Esophagus mucosa (tissue), 1 donor: Measurements from ENCODE around the gene DUSP16. TPM values are rescaled to one million over a fixed set of nuclear protein-coding genes. Genes with fewer than 3 reads are reported as not detected.
A peak's percentile ranks its signal among the peaks of the same experiment; 100 is the strongest.
"Not testable (repeated sequence)": the region's sequence is repeated elsewhere in the genome, so short reads cannot be mapped to it uniquely, and the experiment has no call there.

ENCODE experiments used
- ATAC-seq: fragments of 200-7000 bp; cut with Tn5 transposase; one replicate; pipeline ENCODE4 v1.9.1; 2020
- total RNA-seq: library from RNA; stranded (reverse); gene quantifications from one replicate; pipeline ENCODE4 v1.2.4, GENCODE V29; 2023
- donor health status: DM: yes; HTN: yes; CAD: no.

The DUSP16 gene
- total RNA-seq, 1 donor from 2014 or later, result 22.3 TPM

- ATAC-seq, result no peak
Measured at GRCh38 chr12:12583510-12584178, 21.0 kb upstream of the DUSP16 start.

- ATAC-seq, result peak; percentile 68
Measured at GRCh38 chr12:12582895-12583303, 20.2 kb upstream of the DUSP16 start.

DNA sequence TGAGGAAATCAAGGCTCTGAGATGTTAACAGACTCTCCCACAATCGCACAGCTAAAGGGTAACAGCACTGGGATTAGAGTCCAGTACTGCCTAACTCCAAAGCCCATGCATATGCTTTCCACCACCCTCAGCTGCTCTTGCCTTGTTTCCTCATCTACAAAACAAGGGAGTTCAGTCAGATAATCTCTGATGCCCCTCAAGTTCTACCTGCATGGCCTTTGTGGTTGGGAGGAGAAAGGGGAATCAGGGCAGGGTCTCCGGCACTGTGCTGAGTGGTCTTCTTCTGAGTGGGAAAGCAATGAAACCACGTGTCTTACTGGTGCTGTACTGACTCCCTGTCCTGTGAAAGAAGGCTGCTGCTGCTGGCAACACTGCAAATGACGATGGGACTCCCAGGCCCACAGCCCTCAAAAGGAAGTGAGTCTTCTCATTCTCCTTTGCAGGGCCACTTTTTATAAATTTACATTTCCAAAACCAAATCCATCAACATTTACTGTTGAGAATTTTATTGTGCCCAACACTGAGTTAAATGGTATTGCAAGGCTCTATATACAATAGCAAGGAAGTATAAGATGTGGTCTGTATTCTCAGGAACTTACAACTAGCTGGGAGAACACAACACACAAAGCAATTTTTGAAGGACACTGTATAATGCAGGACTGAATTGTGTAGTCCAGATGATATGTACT, 19.7 kb upstream of the DUSP16 start:
- ATAC-seq, result no peak

DNA sequence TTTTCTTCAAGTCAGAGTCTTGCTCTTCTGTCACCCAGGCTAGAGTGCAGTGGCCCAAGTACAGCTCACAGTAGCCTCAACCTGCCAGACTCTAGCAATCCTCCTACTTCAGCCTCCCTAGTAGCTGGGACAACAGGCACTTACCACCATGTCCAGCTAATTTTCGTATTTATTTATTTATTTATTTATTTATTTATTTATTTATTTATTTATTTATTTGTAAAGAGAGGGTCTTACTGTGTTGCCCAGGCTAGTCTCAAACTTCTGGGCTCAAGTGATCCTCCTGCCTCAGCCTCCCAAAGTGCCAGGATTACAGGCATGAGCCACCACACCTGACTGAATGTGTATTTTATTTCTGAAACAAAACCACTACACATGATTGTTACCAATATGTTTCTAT, 18.1 kb upstream of the DUSP16 start:
- ATAC-seq, result not testable (repeated sequence)

GRCh38 chr12:12577786-12578185, 15.1 kb upstream of the DUSP16 start:
- peak; percentile 93 for ATAC-seq

DNA sequence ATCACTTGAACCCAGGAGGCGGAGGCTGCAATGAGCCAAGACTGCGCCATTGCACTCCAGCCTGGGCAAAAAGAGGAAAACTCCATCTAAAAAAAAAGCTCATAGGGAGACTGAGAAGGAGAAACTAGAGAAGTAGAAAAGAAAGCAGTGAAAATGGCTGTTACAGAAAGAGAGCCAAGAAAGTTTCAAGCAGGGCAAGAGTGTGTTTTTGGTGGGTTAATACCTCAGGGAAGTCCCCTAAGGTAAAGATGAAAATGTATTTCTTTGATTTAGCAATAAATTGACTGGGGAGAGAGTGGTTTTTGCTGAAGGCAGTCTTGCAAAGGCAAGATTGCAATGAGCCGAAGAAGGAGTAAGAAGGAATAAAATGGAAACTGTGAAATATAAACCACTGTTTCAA, 10.0 kb upstream of the DUSP16 start:
- ATAC-seq, result no peak

GRCh38 chr12:12565971-12566370, 3.3 kb upstream of the DUSP16 start:
- not testable (repeated sequence) for ATAC-seq

DNA sequence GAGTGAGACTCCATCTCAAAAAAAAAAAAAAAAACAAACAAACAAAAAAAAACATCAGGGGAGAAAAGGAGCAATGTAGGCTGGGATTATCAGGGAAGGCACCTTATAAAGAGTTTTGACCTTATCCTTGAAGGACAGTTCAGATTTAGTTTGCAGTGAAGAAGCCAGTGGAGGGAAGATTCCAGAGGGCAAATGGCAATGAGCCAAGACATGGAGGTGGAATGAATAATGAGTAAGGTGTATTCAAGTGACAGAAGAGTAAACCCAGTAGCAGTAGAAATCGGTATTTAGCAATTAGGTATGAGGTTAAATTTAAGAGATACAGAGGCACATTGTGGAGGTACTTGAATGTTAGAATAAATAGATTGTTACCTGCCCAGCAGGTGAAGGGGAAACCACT, 2.2 kb upstream of the DUSP16 start:
- ATAC-seq, result no peak

- no peak for ATAC-seq
Measured at GRCh38 chr12:12563290-12563928, 746 bp upstream of the DUSP16 start.

DNA sequence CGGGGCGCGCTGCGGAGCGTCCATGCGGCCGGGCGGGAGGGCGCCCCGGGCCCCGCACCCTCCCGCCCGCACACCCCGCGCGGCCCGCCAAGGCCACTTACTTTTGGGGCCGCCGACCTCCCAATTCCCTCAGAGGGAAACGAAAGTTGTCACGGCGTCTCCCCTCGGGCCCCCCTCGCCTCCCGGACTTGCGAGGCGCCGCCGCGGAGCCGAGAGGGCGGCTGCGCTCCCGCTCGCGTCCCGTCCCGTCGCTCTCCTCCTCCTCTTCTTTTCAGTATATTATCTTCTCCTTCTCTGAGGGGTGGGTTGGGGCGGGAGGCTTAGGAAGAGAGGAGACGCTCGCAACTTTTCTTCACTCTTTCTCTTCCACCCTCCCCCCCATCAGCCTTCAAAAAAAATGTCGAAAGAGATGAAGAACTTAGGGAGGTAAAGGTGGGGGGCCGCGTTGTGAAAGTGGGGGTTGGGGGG, 613 bp downstream of the DUSP16 start:
- ATAC-seq, result peak; percentile 1

DNA sequence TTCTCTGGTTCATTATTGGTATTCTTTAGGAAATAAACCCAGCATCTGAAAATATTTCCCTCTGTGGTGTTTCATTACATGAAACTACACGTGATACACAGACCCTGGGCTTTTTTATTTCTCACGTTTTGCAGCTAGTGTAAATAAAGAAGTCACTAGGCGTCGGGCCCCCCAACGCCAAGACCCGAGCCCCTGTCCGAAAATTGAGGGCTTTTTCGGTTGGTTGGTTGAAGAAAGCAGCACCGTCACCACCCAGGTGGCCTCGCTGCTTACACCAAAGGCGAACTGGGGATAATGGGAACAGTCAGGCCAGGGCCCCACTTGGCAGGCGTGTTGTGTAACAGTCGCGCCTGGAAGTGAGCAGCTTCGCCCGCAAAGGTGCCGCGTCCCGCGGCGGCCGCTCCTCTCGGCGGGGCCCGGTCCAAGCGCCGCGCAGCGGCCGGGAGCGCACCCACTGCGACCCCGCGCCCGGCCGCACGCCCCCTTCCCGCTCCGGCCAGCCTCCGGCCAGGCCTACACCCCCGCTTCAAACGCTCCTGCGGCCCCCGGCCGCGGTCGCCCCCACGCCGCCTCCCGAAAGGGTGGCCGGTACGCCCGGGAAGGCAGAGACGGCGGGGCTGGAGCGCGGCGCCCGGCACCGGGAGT, 1.2 kb downstream of the DUSP16 start:
- ATAC-seq, result peak; percentile 42

DNA sequence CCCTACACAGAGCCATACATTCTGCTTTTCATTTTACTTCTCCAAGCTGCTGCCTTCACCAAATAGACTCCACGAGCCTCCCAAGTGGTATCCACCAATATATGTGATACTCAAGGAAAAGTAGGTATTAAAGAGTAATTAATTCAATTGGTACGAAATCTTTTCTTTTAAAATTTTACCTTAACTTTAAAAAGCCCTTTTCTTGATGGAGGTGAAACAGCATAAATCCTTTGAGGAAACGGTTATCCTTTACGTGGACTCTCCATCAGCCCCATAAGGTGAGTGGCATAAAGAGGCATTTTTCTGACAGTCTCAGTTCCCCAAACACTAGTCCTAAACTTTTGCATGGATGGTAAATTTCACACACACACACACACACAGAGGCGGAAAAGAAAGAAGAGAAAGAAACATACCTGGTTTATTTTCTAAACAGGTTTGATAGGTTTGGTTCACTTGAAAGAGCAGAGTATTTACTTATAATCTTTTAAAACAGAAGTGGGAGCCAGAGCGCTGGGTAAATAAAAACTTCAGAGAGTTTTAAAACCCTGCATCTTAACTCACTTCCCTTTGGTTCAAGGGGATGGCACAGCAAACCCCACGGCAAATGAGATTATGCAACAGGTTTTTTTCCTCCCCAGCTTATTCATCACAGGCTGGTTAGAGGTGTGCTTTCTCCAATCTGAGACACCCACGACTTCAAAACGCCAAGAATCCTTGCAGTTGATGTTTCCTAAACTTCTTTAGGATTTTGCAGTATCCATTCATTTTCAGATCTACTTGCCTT, 1.9 kb downstream of the DUSP16 start:
- ATAC-seq, result peak; percentile 72

GRCh38 chr12:12559719-12560296, 2.9 kb downstream of the DUSP16 start:
- ATAC-seq, result no peak

DNA sequence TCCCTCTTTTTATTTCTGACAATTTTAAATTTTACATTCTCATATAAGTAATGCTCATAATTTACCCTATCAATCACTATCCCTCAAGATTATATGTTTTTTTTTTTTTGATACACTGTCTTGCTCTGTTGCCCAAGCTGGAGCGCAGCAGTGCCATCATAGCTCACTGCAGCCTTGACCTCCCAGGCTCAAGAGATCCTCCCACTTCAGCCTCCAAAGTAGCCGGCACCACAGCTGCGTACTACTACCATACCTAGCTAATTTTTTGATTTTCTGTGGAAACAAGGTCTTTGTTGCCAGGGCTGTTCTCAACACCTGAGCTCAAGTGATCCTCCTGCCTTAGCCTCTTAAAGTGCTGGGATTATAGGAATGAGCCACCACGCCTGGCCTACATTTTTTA, 4.4 kb downstream of the DUSP16 start:
- no peak for ATAC-seq

DNA sequence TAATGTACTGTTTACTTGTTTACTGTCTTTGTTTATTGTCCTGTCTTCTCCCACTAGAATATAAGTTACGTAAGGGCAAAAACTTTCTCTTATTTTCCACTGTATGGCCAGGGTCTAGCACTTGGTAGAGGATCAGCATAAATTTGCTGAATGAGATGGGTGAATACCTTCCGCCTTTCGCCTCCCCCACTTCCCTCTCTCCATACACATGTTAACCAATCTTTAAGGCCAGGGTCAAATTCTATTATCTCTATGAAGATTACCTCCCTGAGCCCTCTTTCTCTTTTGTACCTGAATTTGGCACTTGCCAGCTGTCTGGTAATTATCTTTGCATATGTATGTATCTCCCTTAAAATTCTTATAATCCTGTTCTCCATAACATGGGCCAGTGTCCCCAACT, 4.9 kb downstream of the DUSP16 start:
- no peak for ATAC-seq

- no peak for ATAC-seq
Measured at GRCh38 chr12:12555656-12556055, 7.0 kb downstream of the DUSP16 start.

DNA sequence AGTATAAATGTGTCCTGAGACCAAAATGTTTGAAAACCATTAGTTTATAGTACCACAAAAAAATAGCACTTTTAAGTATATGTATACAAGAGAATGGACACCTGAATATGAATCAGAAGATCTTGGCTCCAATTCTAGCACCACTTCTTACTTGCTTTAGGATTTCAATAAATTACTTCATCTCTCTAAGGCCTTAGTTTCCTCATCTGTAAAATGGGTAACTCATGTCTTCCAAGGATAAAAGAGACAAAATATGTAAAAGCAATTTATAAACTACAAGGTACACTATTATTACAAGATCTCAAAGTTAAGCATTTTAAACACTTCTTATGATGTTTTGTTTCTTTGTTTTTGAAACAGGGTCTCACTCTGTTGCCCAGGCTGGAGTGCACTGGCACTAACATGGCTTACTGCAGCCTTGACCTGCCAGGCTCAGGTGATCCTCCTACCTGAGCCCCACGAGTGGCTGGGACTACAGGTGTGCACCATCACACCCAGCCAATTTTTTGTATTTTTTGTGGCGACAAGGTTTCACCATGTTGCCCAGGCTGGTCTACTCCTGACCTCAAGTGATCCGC, 9.4 kb downstream of the DUSP16 start:
- ATAC-seq, result no peak

- ATAC-seq, result no peak
Measured at GRCh38 chr12:12551115-12551514, 11.5 kb downstream of the DUSP16 start.

- no peak for ATAC-seq
Measured at GRCh38 chr12:12550277-12550676, 12.4 kb downstream of the DUSP16 start.

GRCh38 chr12:12549426-12549825, 13.2 kb downstream of the DUSP16 start:
- ATAC-seq, result no peak

DNA sequence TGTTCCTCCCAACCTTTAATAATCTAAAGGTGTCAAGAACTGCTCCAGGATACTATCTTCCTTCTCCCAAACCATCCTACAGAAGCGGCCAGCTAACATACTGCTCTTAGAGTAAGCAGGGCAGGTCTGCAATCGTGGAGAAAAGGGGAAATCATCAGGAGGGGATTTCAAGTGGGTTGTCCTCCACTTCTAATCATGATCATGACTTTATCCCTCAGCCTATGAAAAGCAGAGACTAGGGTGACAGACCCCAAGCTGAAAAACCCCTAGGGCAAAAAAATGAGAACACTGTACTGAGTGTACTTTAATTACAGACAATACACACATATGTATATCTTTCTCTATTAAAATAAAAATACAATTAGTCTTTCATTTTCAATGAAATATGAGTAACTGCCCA, 13.9 kb downstream of the DUSP16 start:
- ATAC-seq, result no peak

- peak; percentile 32 for ATAC-seq
Measured at GRCh38 chr12:12546314-12546772, 16.3 kb downstream of the DUSP16 start.
